AG04450 (cell line): ENCODE measurements around the gene SLC37A1. TPM values are rescaled to one million over a fixed set of nuclear protein-coding genes. Genes with fewer than 3 reads are reported as not detected.

ENCODE experiments used
- CTCF ChIA-PET: fragments of 300-600, 350-600 bp; formaldehyde crosslinking; extraction: SDS; loops from one replicate; lab custom pipeline; 2022; ENCODE audit warnings: antibody characterized with exemption, inconsistent platforms; lab: Charles Lee
- POLR2A ChIA-PET: fragments of 350-600 bp; formaldehyde crosslinking; extraction: SDS; loops from one replicate; lab custom pipeline; 2021; ENCODE audit warnings: antibody characterized with exemption, inconsistent platforms; lab: Yijun Ruan, JAX
- DNase-seq: peaks from one replicate; pipeline ENCODE4 v3.0.0-alpha.2; 2011; ENCODE audit warnings: low read depth, low spot score
- H3K27ac ChIP-seq: one replicate; pipeline ENCODE4 v1.5.1; 2012; ENCODE audit warnings: low read depth, low read length, control low read depth
- H3K27me3 ChIP-seq: one replicate; pipeline ENCODE4 v1.6.0; 2012; ENCODE audit warnings: low read length; ENCODE audit not compliant: control insufficient read depth, insufficient read depth
- H3K4me3 ChIP-seq: 2 replicates; pipeline ENCODE4 v1.5.1; 2011; ENCODE audit warnings: mild to moderate bottlenecking, low read depth, low read length, control low read depth
- H3K9me3 ChIP-seq: 2 replicates; pipeline ENCODE4 v1.5.1; 2012; ENCODE audit warnings: low read length; ENCODE audit not compliant: control insufficient read depth, insufficient read depth
- CTCF ChIP-seq: IDR thresholded peaks from 2 replicates; pipeline ENCODE4 v1.5.1; 2011; ENCODE audit warnings: low read depth, low read length, control low read depth, inconsistent platforms
- polyA plus RNA-seq: library from polyadenylated mRNA; depleted of rRNA; stranded (reverse); fragments of >200 nt; gene quantifications from 2 replicates; pipeline ENCODE4 v1.2.3, GENCODE V29; 2011

SLC37A1 gene
- polyA plus RNA-seq, 1 experiment: 0.05 TPM

GRCh38 chr21:42524341-42525028 is 10.8 kb downstream of the SLC37A1 start:
- CTCF ChIA-PET: no interaction called here
- no peak for DNase-seq
- Histone ChIP-seq H3K4me3 (no peak overlapping the region), H3K27me3 (peaks cover 20% of the 10 kb centered on the region), H3K27ac (no peak overlapping the region), H3K9me3 (no peaks in the 10 kb centered on the region)
- POLR2A ChIA-PET: no interaction called here
- no peak for TF ChIP-seq CTCF

DNA sequence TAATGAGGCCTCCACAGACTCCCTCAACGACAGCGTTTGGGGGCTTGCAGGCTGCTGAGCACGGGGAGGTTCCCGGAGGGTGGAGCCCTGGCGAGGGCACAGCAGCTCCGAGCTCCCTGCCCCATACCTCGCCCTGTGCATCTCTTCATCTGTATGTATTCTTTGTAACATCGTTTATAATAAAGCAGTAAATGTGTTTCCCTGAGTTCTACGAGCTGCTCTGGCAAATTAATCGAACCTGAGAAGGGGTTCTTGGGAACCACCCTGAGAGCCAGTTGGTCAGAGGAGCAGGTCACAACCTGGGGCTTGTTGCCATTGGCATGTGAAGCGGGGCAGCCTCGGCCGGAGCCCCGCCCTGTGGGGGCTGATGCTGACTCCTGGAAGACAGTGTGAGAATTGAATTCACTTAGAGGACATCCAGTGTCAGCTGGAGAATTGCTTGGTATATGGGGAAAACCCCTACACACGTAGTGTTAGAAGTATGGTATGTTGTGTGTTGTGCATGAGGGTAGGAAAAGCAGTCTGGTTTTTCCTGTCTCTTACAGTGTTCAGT is 11.5 kb downstream of the SLC37A1 start:
- Histone ChIP-seq H3K9me3 (no peaks in the 10 kb centered on the region), H3K4me3 (no peak overlapping the region), H3K27ac (no peak overlapping the region), H3K27me3 (peaks cover 21% of the 10 kb centered on the region)
- CTCF ChIA-PET: no interaction called here
- no peak for DNase-seq
- no peak for TF ChIP-seq CTCF
- POLR2A ChIA-PET: no interaction called here

DNA sequence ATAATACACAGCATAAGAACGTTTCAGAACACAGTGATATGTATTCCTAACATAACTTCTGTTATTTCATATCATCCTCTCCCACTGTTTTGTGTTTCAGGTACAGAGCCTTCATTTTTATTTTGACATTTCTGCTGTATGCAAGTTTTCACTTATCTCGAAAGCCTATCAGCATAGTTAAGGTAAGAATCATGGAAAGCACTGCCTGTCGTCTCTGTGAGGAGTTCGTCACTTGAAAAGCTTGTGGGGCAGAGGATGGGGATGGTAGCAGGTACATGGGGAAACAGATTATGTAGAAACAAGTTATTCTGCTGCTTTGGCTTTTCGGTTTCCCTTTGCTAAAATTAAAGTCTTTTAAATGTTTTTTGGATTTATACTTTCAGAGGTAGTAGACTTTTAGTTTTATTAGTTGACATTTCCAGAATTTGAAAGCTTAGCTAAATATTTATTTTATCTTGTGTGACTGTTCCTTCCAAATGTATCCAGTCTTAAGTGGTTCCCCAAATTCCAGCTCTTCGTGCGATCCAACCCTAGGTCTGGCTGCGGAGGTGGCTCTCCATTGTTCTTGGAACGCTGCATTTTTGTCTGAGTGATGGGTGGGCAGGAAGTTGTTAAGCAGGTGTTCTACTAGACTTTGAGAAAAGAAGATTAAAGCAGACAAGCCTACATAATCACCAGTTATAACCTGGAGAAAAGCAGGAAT is 12.2 kb downstream of the SLC37A1 start:
- CTCF ChIA-PET: interaction anchor here (0.7 kb wide), 1 partner anchor 17 kb away, joined by 3 read pairs; no protein-coding TSS in a partner anchor
- no peak for TF ChIP-seq CTCF
- DNase-seq: no peak
- Histone ChIP-seq H3K9me3 (no peaks in the 10 kb centered on the region), H3K27me3 (peaks cover 18% of the 10 kb centered on the region), H3K4me3 (no peak overlapping the region), H3K27ac (no peak overlapping the region)
- POLR2A ChIA-PET: no interaction called here

DNA sequence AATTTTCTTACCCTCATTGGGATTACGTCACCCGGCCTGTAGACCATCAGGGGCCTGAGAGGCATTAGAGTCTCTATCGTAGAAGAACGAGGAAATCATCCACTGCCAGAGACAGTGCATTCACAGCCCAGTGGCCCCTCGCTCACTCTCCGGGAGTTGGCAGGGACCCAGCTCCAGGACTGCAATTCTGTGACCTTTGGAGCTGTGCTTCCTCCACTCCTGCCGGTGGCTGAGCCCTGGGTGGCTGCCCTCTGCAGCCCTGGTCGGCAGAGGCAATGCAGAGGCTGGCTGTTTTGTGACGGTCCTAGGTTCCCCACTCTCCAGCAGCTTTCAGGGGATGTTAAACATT is 12.7 kb downstream of the SLC37A1 start:
- Histone ChIP-seq H3K9me3 (no peaks in the 10 kb centered on the region), H3K4me3 (no peak overlapping the region), H3K27me3 (peaks cover 16% of the 10 kb centered on the region), H3K27ac (no peak overlapping the region)
- TF ChIP-seq CTCF: no peak
- DNase-seq: no peak
- CTCF ChIA-PET: interaction anchor here (0.7 kb wide), 1 partner anchor 17 kb away, joined by 3 read pairs; no protein-coding TSS in a partner anchor
- POLR2A ChIA-PET: no interaction called here

DNA sequence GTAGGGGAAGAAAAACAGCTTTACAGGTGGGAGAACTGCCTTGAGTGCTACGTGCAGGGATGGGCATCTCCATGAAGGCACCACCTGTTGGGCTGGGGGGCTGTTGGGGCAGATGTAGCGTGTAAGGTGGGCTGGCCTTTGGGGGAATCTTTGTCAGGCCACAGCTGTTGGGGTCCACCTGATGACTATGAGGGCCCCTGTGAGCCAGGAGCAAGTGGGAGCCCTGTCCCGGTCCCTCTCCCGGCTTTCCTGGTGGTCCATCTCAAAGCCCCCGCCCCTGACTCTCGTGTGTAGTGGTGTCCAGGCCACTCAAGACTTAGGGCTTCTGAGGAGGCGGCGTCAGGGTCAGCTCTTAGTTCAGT is 13.5 kb downstream of the SLC37A1 start:
- no peak overlapping the region for H3K27ac ChIP-seq
- CTCF ChIA-PET: no interaction called here
- H3K27me3 ChIP-seq: peaks cover 14% of the 10 kb centered on the region
- no peak for DNase-seq
- POLR2A ChIA-PET: no interaction called here
- H3K9me3 ChIP-seq: no peaks in the 10 kb centered on the region
- H3K4me3 ChIP-seq: no peak overlapping the region
- TF ChIP-seq CTCF: no peak
